Neural cell (in vitro differentiated cells): ENCODE results near the gene ZFYVE1. TPM values are rescaled to one million over a fixed set of nuclear protein-coding genes. Genes with fewer than 3 reads are reported as not detected.

Experiments
- H2AFZ ChIP-seq: fragments of 200-600, 300-800 bp; sonication (generic), shearing (Covaris generic); 2 replicates; pipeline ENCODE4 v1.6.0; 2014; ENCODE audit warnings: low read depth, mild to moderate bottlenecking, antibody characterized with exemption, low read length, moderate library complexity
- H3F3A ChIP-seq: fragments of 200-600 bp; shearing (Covaris generic); 2 replicates; pipeline ENCODE4 v1.6.1; 2016; ENCODE audit warnings: mild to moderate bottlenecking, moderate library complexity, mixed read lengths, antibody characterized with exemption, low read length; ENCODE audit not compliant: insufficient read depth, poor library complexity, severe bottlenecking
- H3K27ac ChIP-seq: fragments of 200-600, 300-800 bp; sonication (generic), shearing (Covaris generic); 2 replicates; pipeline ENCODE4 v1.5.1; 2014; ENCODE audit warnings: mild to moderate bottlenecking, low read length, moderate library complexity
- H3K27me3 ChIP-seq: fragments of 300-800, 200-600 bp; sonication (generic), shearing (Covaris generic); 2 replicates; pipeline ENCODE4 v1.6.0; 2014; ENCODE audit warnings: mild to moderate bottlenecking, low read depth, low read length, moderate library complexity; ENCODE audit not compliant: insufficient read depth
- H3K36me3 ChIP-seq: fragments of 300-800, 200-600 bp; sonication (generic), shearing (Covaris generic); 2 replicates; pipeline ENCODE4 v1.5.1; 2014; ENCODE audit warnings: mild to moderate bottlenecking, antibody characterized with exemption, low read length, moderate library complexity; ENCODE audit not compliant: insufficient read depth
- H3K4me2 ChIP-seq: fragments of 300-800, 200-600 bp; sonication (generic), shearing (Covaris generic); 2 replicates; pipeline ENCODE4 v1.6.0; 2014; ENCODE audit warnings: mild to moderate bottlenecking, low read length
- H3K4me3 ChIP-seq: fragments of 300-800, 200-600 bp; sonication (generic), shearing (Covaris generic); 2 replicates; pipeline ENCODE4 v1.5.1; 2014; ENCODE audit warnings: mild to moderate bottlenecking, low read length, moderate library complexity
- H3K79me2 ChIP-seq: fragments of 200-600 bp; shearing (Covaris generic); replicated peaks from 2 replicates; pipeline ENCODE4 v1.6.0; 2014; ENCODE audit warnings: mild to moderate bottlenecking, low read length, moderate library complexity; ENCODE audit not compliant: insufficient read depth
- H3K9ac ChIP-seq: fragments of 300-800, 200-600 bp; sonication (generic), shearing (Covaris generic); 2 replicates; pipeline ENCODE4 v1.6.1; 2016; ENCODE audit warnings: mild to moderate bottlenecking, low read length, mixed read lengths
- H3K9me2 ChIP-seq: fragments of 200-600 bp; shearing (Covaris generic); 2 replicates; pipeline ENCODE4 v1.6.1; 2016; ENCODE audit warnings: mild to moderate bottlenecking, low read length, mixed read lengths; ENCODE audit not compliant: insufficient read depth
- H3K9me3 ChIP-seq: fragments of 200-600, 300-800 bp; sonication (generic), shearing (Covaris generic); 2 replicates; pipeline ENCODE4 v1.6.1; 2016; ENCODE audit warnings: mild to moderate bottlenecking, mixed run types, low read length, moderate library complexity, mixed read lengths
- H4K20me1 ChIP-seq: fragments of 200-600 bp; shearing (Covaris generic); 2 replicates; pipeline ENCODE4 v1.6.1; 2016; ENCODE audit warnings: mild to moderate bottlenecking, mixed run types; ENCODE audit not compliant: insufficient read depth
- EP300 ChIP-seq: fragments of 450-650 bp; conservative IDR thresholded peaks from 2 replicates; pipeline ENCODE4 v1.6.1; 2014; ENCODE audit warnings: antibody characterized with exemption, mild to moderate bottlenecking, moderate library complexity; ENCODE audit not compliant: poor library complexity, severe bottlenecking
- EZH2 ChIP-seq: fragments of 200-600, 300-800 bp; shearing (Covaris generic), sonication (generic); IDR thresholded peaks from 2 replicates; pipeline ENCODE4 v1.6.1; 2014; ENCODE audit warnings: antibody characterized with exemption, low read length, borderline replicate concordance, mild to moderate bottlenecking; ENCODE audit not compliant: insufficient read depth, poor library complexity, severe bottlenecking
- MXI1 ChIP-seq: fragments of 450-650 bp; conservative IDR thresholded peaks from 2 replicates; pipeline ENCODE4 v1.6.1; 2014; ENCODE audit warnings: antibody characterized with exemption, mild to moderate bottlenecking; ENCODE audit not compliant: poor library complexity, severe bottlenecking
- POLR2AphosphoS5 ChIP-seq: IDR thresholded peaks from 2 replicates; pipeline ENCODE4 v1.6.1; 2012
- RAD21 ChIP-seq: fragments of 450-650 bp; conservative IDR thresholded peaks from 2 replicates; pipeline ENCODE4 v1.6.1; 2014; ENCODE audit warnings: antibody characterized with exemption, mild to moderate bottlenecking, moderate library complexity
- SMC3 ChIP-seq: fragments of 450-650 bp; conservative IDR thresholded peaks from 2 replicates; pipeline ENCODE4 v1.6.1; 2014; ENCODE audit warnings: antibody characterized with exemption, mild to moderate bottlenecking, moderate library complexity; ENCODE audit not compliant: poor library complexity
- TAF1 ChIP-seq: IDR thresholded peaks from 2 replicates; pipeline ENCODE4 v1.6.1; 2012; ENCODE audit warnings: low read depth
- polyA plus RNA-seq: library from polyadenylated mRNA; depleted of rRNA; stranded (reverse); fragments of >200 nt; gene quantifications from 2 replicates; pipeline ENCODE4 v1.2.3, GENCODE V29; 2014
- TF ChIP-seq, protein P1 (sequence below): IDR thresholded peaks from 2 replicates; pipeline ENCODE4 v1.6.1; 2012; ENCODE audit warnings: borderline replicate concordance
- TF ChIP-seq, protein P2 (sequence below): fragments of 450-650 bp; IDR thresholded peaks from 2 replicates; pipeline ENCODE4 v1.5.1; 2014; ENCODE audit warnings: antibody characterized with exemption, mild to moderate bottlenecking, moderate library complexity; ENCODE audit not compliant: poor library complexity, severe bottlenecking

ZFYVE1 gene
- polyA plus RNA-seq, 1 donor from 2014 or later = 13.1 TPM

DNA sequence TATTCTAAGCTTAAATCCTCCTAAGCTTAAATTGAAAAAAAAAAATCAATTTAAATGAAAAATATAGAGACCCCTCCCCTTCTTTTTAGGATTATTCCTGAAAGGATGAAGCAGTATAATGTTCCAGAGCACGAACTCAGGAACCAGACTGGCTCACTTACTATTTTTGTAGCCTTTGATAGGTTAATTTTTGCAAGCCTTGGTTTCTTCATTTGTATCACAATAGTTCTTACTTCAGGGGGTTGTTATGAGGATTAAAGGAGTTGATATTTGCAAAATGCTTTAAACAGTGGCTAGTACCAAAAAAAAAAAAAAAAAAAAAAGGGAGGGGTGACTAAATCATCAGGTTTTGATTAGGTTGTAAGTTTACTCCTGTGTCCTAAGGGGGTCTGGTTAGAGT, 28.3 kb upstream of the ZFYVE1 start:
- no peaks in the 10 kb centered on the region for H3K36me3 ChIP-seq
- no peaks in the 10 kb centered on the region for H3K27me3 ChIP-seq
- H3K4me3 ChIP-seq = no peak overlapping the region
- no peaks in the 10 kb centered on the region for H4K20me1 ChIP-seq
- H3K9me2 ChIP-seq = no peaks in the 10 kb centered on the region
- no peaks in the 10 kb centered on the region for H3K9me3 ChIP-seq
- H3K79me2 ChIP-seq = peaks cover 14% of the 10 kb centered on the region
- H2AFZ ChIP-seq = no peak overlapping the region
- no peak overlapping the region for H3K9ac ChIP-seq
- H3K27ac ChIP-seq = no peak overlapping the region
- H3K4me2 ChIP-seq = no peak overlapping the region
- H3F3A ChIP-seq = peaks cover 12% of the 10 kb centered on the region
- TF ChIP-seq SMC3 (no peak), TAF1 (no peak), MXI1 (no peak), EP300 (no peak), POLR2AphosphoS5 (no peak), RAD21 (no peak), EZH2 (no peak)
- TF ChIP-seq, protein P1, sequence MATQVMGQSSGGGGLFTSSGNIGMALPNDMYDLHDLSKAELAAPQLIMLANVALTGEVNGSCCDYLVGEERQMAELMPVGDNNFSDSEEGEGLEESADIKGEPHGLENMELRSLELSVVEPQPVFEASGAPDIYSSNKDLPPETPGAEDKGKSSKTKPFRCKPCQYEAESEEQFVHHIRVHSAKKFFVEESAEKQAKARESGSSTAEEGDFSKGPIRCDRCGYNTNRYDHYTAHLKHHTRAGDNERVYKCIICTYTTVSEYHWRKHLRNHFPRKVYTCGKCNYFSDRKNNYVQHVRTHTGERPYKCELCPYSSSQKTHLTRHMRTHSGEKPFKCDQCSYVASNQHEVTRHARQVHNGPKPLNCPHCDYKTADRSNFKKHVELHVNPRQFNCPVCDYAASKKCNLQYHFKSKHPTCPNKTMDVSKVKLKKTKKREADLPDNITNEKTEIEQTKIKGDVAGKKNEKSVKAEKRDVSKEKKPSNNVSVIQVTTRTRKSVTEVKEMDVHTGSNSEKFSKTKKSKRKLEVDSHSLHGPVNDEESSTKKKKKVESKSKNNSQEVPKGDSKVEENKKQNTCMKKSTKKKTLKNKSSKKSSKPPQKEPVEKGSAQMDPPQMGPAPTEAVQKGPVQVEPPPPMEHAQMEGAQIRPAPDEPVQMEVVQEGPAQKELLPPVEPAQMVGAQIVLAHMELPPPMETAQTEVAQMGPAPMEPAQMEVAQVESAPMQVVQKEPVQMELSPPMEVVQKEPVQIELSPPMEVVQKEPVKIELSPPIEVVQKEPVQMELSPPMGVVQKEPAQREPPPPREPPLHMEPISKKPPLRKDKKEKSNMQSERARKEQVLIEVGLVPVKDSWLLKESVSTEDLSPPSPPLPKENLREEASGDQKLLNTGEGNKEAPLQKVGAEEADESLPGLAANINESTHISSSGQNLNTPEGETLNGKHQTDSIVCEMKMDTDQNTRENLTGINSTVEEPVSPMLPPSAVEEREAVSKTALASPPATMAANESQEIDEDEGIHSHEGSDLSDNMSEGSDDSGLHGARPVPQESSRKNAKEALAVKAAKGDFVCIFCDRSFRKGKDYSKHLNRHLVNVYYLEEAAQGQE = no peak
- TF ChIP-seq, protein P2, sequence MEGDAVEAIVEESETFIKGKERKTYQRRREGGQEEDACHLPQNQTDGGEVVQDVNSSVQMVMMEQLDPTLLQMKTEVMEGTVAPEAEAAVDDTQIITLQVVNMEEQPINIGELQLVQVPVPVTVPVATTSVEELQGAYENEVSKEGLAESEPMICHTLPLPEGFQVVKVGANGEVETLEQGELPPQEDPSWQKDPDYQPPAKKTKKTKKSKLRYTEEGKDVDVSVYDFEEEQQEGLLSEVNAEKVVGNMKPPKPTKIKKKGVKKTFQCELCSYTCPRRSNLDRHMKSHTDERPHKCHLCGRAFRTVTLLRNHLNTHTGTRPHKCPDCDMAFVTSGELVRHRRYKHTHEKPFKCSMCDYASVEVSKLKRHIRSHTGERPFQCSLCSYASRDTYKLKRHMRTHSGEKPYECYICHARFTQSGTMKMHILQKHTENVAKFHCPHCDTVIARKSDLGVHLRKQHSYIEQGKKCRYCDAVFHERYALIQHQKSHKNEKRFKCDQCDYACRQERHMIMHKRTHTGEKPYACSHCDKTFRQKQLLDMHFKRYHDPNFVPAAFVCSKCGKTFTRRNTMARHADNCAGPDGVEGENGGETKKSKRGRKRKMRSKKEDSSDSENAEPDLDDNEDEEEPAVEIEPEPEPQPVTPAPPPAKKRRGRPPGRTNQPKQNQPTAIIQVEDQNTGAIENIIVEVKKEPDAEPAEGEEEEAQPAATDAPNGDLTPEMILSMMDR = no peak

DNA sequence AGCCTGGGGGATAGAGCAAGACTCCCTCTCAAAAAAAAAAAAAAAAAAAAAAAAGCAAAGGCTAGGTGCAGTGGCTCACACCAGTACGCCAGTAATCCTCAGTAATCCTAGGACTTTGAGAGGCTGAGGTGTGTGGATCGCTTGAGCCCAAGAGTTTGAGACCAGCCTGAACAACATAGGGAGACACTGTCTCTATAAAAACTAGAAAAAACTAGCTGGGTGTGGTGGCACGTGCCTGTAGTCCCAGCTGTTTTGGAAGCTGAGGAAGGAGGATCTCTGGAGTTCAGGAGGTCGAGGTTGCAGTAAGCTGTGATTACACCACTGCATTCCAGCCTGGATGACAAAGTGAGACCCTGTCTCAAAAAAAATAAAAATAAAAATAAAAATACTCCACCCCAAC, 22.5 kb upstream of the ZFYVE1 start:
- Histone ChIP-seq H3K36me3 (no peaks in the 10 kb centered on the region), H3K9me2 (no peaks in the 10 kb centered on the region), H3K9ac (no peak overlapping the region), H3K4me3 (no peak overlapping the region), H3K4me2 (no peak overlapping the region), H2AFZ (no peak overlapping the region), H3K79me2 (no peaks in the 10 kb centered on the region), H3K9me3 (no peaks in the 10 kb centered on the region), H3F3A (no peaks in the 10 kb centered on the region), H4K20me1 (no peaks in the 10 kb centered on the region), H3K27me3 (no peaks in the 10 kb centered on the region), H3K27ac (no peak overlapping the region)
- TF ChIP-seq POLR2AphosphoS5 (no peak), MXI1 (no peak)
- TF ChIP-seq, protein P1 = no peak
- TF ChIP-seq, protein P2 = no peak
